Endothelial cell of umbilical vein (primary cell): Measurements from ENCODE around the gene RAB44. TPM values are rescaled to one million over a fixed set of nuclear protein-coding genes. Genes with fewer than 3 reads are reported as not detected.

ENCODE experiments used
- BruUV-seq: library from RNA; stranded (reverse); fragments of 400-500 nt; replicated peaks from 2 replicates; lab custom pipeline; 2021; lab: Mats Ljungman, UMichigan
- CTCF ChIA-PET: fragments of 300-600, 350-600 bp; sonication (Branson Sonifier 250); formaldehyde crosslinking; loops from one replicate; lab custom pipeline; 2021; ENCODE audit warnings: antibody characterized with exemption, inconsistent platforms; lab: Charles Lee
- POLR2A ChIA-PET: fragments of 300-600, 350-600 bp; sonication (Branson Sonifier 250); formaldehyde crosslinking; loops from one replicate; lab custom pipeline; 2021; ENCODE audit warnings: antibody characterized with exemption, inconsistent platforms; lab: Charles Lee
- DNase-seq: peaks from one replicate; pipeline ENCODE4 v3.0.0-alpha.2; 2011; ENCODE audit warnings: low read depth, low spot score
- FAIRE-seq: peaks from 2 replicates; lab custom pipeline; 2011; peaks lifted over from hg19 to GRCh38; lab: Jason Lieb, UNC
- H2AFZ ChIP-seq: 2 replicates; pipeline ENCODE4 v1.6.0; 2012; ENCODE audit warnings: low read depth, low read length, control low read depth, inconsistent platforms
- H3K27ac ChIP-seq: 2 replicates; pipeline ENCODE4 v1.5.1; 2011; ENCODE audit warnings: low read depth, mild to moderate bottlenecking, control low read depth, low read length, moderate library complexity; ENCODE audit not compliant: insufficient read depth
- H3K27me3 ChIP-seq, 2 experiments: 2 replicates each; pipeline versions ENCODE4 v1.6.0 to v1.6.1; 2011; ENCODE audit warnings: low read length in 2 of 2, mixed read lengths in 1 of 2; ENCODE audit not compliant: control insufficient read depth in 2 of 2, insufficient read depth in 2 of 2
- H3K36me3 ChIP-seq, 2 experiments: 2 replicates in 1 of 2; 3 replicates in 1 of 2; pipeline ENCODE4 v1.5.1; 2011; ENCODE audit warnings: low read length in 2 of 2, mild to moderate bottlenecking in 1 of 2, moderate library complexity in 1 of 2; ENCODE audit not compliant: control insufficient read depth in 2 of 2, insufficient read depth in 2 of 2; ENCODE audit errors: extremely low read depth in 1 of 2
- H3K4me1 ChIP-seq: 3 replicates; pipeline ENCODE4 v1.5.1; 2011; ENCODE audit warnings: mild to moderate bottlenecking, low read length; ENCODE audit not compliant: control insufficient read depth, insufficient read depth; ENCODE audit errors: extremely low read depth
- H3K4me2 ChIP-seq: 2 replicates; pipeline ENCODE4 v1.6.1; 2011; ENCODE audit warnings: low read length, control low read depth, mixed read lengths; ENCODE audit not compliant: insufficient read depth
- H3K4me3 ChIP-seq, 3 experiments: fragments of 200-600 bp in 1 of 3; sonication (generic), shearing (Covaris generic) in 1 of 3; replicated peaks in 1 of 3; 2 replicates each; pipeline ENCODE4 v1.5.1; 2011 to 2016; ENCODE audit warnings: control low read depth in 3 of 3, low read length in 3 of 3, mild to moderate bottlenecking in 2 of 3, inconsistent platforms in 1 of 3, low read depth in 1 of 3, moderate library complexity in 1 of 3; ENCODE audit not compliant: insufficient read depth in 1 of 3
- H3K79me2 ChIP-seq: 2 replicates; pipeline ENCODE4 v1.6.0; 2012; ENCODE audit warnings: low read length, inconsistent platforms; ENCODE audit not compliant: control insufficient read depth, insufficient read depth
- H3K9ac ChIP-seq: replicated peaks from 2 replicates; pipeline ENCODE3; 2011; ENCODE audit warnings: low read length, control low read depth; ENCODE audit not compliant: insufficient read depth; ENCODE audit errors: extremely low read depth
- H3K9me1 ChIP-seq: replicated peaks from 3 replicates; pipeline ENCODE4 v1.6.0; 2011; ENCODE audit warnings: mild to moderate bottlenecking, low read length; ENCODE audit not compliant: control insufficient read depth, insufficient read depth; ENCODE audit errors: extremely low read depth
- H3K9me3 ChIP-seq: replicated peaks from 2 replicates; pipeline ENCODE4 v1.5.1; 2012; ENCODE audit warnings: low read length, inconsistent platforms; ENCODE audit not compliant: control insufficient read depth, insufficient read depth
- H4K20me1 ChIP-seq: replicated peaks from 2 replicates; pipeline ENCODE3; 2011; ENCODE audit warnings: mild to moderate bottlenecking, low read length; ENCODE audit not compliant: control insufficient read depth, insufficient read depth; ENCODE audit errors: extremely low read depth
- EZH2 ChIP-seq: IDR thresholded peaks from 2 replicates; pipeline ENCODE4 v1.6.1; 2012; ENCODE audit warnings: borderline replicate concordance, low read depth, mild to moderate bottlenecking, moderate library complexity, low read length, inconsistent platforms; ENCODE audit not compliant: severe bottlenecking
- FOS ChIP-seq: IDR thresholded peaks from 2 replicates; pipeline ENCODE4 v1.6.1; 2011; ENCODE audit warnings: mild to moderate bottlenecking, low read length, moderate library complexity, borderline replicate concordance; ENCODE audit not compliant: insufficient read depth
- POLR2A ChIP-seq: IDR thresholded peaks from 2 replicates; pipeline ENCODE4 v1.6.1; 2012; ENCODE audit warnings: low read depth, mild to moderate bottlenecking, control low read depth, low read length
- POLR2AphosphoS5 ChIP-seq: IDR thresholded peaks from 2 replicates; pipeline ENCODE4 v1.6.1; 2012; ENCODE audit warnings: low read depth, mild to moderate bottlenecking, control low read depth, low read length, moderate library complexity; ENCODE audit not compliant: insufficient read depth
- dilution Hi-C: fragments of 300-500 bp; cut with MboI; formaldehyde crosslinking; loops from one replicate; pipeline ENCODE4 v1.15.0; 2019; ENCODE audit warnings: low sequenced_read_pairs; ENCODE audit not compliant: extremely low pct_ligation_motif_present
- intact Hi-C: fragments of 100-400 bp; cut with micrococcal nuclease; formaldehyde crosslinking; loops from one replicate; pipeline ENCODE4 v1.10.0; 2022
- polyA plus RNA-seq, 4 experiments: library from polyadenylated mRNA; depleted of rRNA in 3 of 4; stranded (reverse) in 3 of 4; unstranded in 1 of 4; fragments of >200 nt; gene quantifications; 2 replicates each; pipeline versions ENCODE4 v1.2.1 to v1.2.3, GENCODE V29; 2011 to 2012; ENCODE audit warnings: missing spikeins in 1 of 4
- total RNA-seq: library from RNA; stranded (reverse); gene quantifications from 2 replicates; pipeline ENCODE4 v1.2.3, GENCODE V29; 2021
- TF ChIP-seq, protein P1 (sequence below): IDR thresholded peaks from 2 replicates; pipeline ENCODE4 v1.6.1; 2011; ENCODE audit not compliant: insufficient read depth, insufficient read length

RAB44 gene
- total and polyA plus RNA-seq, 2 donors (not counting 3 experiments of a cell fraction or from before 2014, with no cell fraction given) = 0.03 to 0.11 TPM

DNA sequence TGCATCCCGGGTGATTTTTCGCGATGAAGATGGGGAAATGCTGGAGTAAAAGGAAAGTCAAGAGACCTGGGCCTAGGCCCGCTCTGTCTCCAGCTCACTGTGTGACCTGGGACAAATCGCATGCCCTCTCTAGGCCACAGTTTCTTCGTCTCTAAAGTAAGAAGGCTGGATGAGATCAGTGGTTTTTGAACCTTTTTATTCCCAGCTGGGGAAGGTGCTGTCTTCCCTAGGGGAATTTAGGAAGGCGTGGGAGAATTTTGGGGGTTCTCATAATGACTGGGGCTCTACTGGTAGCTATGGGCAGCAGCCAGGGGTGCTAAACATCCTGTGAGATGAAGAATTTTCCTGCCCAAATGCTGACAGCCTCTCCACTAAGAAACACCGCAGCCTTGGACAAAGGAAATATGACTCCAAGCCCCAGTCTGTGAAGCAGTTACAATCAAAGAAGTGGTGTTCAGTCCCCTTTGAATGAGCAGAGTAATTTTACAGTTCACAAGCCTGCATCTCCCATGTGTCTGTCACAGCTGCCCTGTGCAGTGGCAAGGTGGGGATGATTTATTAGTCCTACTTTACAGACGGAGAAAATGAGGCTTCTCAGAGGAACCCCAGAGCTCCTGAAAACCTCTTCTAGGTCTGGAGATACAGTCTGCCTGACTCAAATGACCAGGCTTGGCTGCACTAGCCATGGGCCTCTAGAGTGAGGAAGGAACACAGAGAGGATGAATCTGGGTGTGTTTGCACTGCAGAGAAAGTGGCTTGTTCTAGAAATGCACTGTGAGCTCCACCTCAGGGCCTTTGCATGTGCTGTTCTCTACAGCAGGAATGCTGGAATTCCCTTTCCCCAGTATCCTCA lies 57.2 kb downstream of the RAB44 start:
- CTCF ChIA-PET = interaction anchor here (0.6 to 1.7 kb wide), 10 partner anchors 12 to 140 kb away, joined by 3 to 11 read pairs (median 3); no protein-coding TSS in a partner anchor
- intact Hi-C loops = no loop called here

More for the DNA sequence above, 57.2 kb downstream of the RAB44 start:
- Histone ChIP-seq H3K4me1 (peaks cover 52% of the 10 kb centered on the region), H2AFZ (no peak overlapping the region), H3K9ac (peak overlapping the region; percentile 17), H3K4me2 (no peak overlapping the region), H3K9me1 (no peaks in the 10 kb centered on the region), H3K79me2 (no peaks in the 10 kb centered on the region), H3K4me3 (no peak overlapping the region), H3K27me3 (no peaks in the 10 kb centered on the region), H3K27ac (peak overlapping the region; percentile 77), H3K9me3 (no peaks in the 10 kb centered on the region), H4K20me1 (no peaks in the 10 kb centered on the region), H3K36me3 (no peaks in the 10 kb centered on the region)
- DNase-seq (no peak), FAIRE-seq (no peak)
- TSS peak; percentile 33 for BruUV-seq
- POLR2A ChIA-PET = interaction anchor here (0.6 to 2.2 kb wide), 6 partner anchors 14 to 404 kb away, joined by 3 to 13 read pairs (median 3); partner anchors contain the start of gene CDKN1A
- dilution Hi-C loops = no loop called here
- TF ChIP-seq POLR2A = no peak
- no peak for TF ChIP-seq EZH2
- TF ChIP-seq, protein P1, sequence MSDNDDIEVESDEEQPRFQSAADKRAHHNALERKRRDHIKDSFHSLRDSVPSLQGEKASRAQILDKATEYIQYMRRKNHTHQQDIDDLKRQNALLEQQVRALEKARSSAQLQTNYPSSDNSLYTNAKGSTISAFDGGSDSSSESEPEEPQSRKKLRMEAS = no peak
- no peak for TF ChIP-seq POLR2AphosphoS5
- TF ChIP-seq FOS = no peak
